Adrenal gland (tissue), 12 donors: ENCODE measurements around the gene CAB39L. TPM values are rescaled to one million over a fixed set of nuclear protein-coding genes. Genes with fewer than 3 reads are reported as not detected.

Experiments
- DNase-seq, 7 donors: peaks; one replicate each; pipeline ENCODE4 v3.0.0-alpha.2; 2019 to 2020
- H3K27ac ChIP-seq, 5 donors: fragments of 200-600 bp; sonication (generic) in 4 of 5; 1 replicate in 3 of 5; 2 replicates in 2 of 5; pipeline versions ENCODE4 v1.5.1 to v1.8.0; 2016 to 2020; ENCODE audit warnings: mild to moderate bottlenecking in 1 of 5
- H3K27me3 ChIP-seq: fragments of 200-600 bp; 2 replicates; pipeline ENCODE4 v1.8.0; 2021
- H3K36me3 ChIP-seq, 2 donors: fragments of 200-600 bp; replicated peaks in 1 of 2; 1 replicate in 1 of 2; 2 replicates in 1 of 2; pipeline versions ENCODE4 v1.5.1 to v1.8.0; 2018 to 2022
- H3K4me1 ChIP-seq, 2 donors: fragments of 200-600 bp; replicated peaks in 1 of 2; 1 replicate in 1 of 2; 2 replicates in 1 of 2; pipeline versions ENCODE4 v1.5.1 to v1.8.0; 2018 to 2021
- H3K4me3 ChIP-seq, 4 donors: fragments of 200-600 bp; sonication (generic) in 3 of 4; one replicate each; pipeline ENCODE4 v1.5.1; 2016 to 2018
- H3K9me3 ChIP-seq, 3 donors: fragments of 200-600 bp; sonication (generic) in 1 of 3; replicated peaks in 1 of 3; 1 replicate in 2 of 3; 2 replicates in 1 of 3; pipeline versions ENCODE4 v1.5.1 to v1.8.0; 2016 to 2021
- POLR2A ChIP-seq, 2 donors: fragments of 450-650 bp; IDR thresholded peaks; one replicate each; pipeline ENCODE4 v1.6.1; 2017; ENCODE audit warnings: antibody characterized with exemption in 2 of 2, mild to moderate bottlenecking in 2 of 2, moderate library complexity in 1 of 2
- WGBS, 4 donors: extraction: QIAGEN DNeasy Blood & Tissue Kit in 2 of 4; methylation state at CpG; one replicate each; pipeline versions ENCODE4 v1.1.5 to v1.1.7; 2013 to 2017; 5-methylcytosine and 5-hydroxymethylcytosine counted together
- intact Hi-C, 2 donors: fragments of 100-400 bp; cut with DNase I; formaldehyde crosslinking; loops; one replicate each; pipeline versions ENCODE4 v1.14.1 to v1.15.0; 2022 to 2023
- polyA plus RNA-seq, 3 donors: library from polyadenylated mRNA; stranded (reverse); fragments of 200-250 nt in 2 of 3; fragments of 350-450 nt in 1 of 3; fragmentation: Illumina TruSeq in 1 of 3; extraction: RNeasy Lipid Tissue Mini Kit (QIAGEN cat#74804) in 1 of 3; gene quantifications; one replicate each; pipeline ENCODE4 v1.2.3, GENCODE V29; 2013 to 2014
- total RNA-seq, 9 donors: library from RNA; depleted of rRNA in 4 of 9; stranded (reverse); fragments of >200 nt in 4 of 9; fragments of 120-200 nt in 1 of 9; fragmentation: NEBNext Ultra II Directional in 1 of 9; extraction: Animal tissue kit (Norgen Biotek cat#: 25700) in 1 of 9; gene quantifications; one replicate each; pipeline versions ENCODE4 v1.1.0 to v1.2.4, GENCODE V29; 2013 to 2023
- TF ChIP-seq, protein P1 (sequence below), 6 experiments: fragments of 450-650 bp in 4 of 6; fragments of 200-600 bp in 2 of 6; sonication (generic) in 1 of 6; IDR thresholded peaks; 1 replicate in 5 of 6; 2 replicates in 1 of 6; pipeline versions ENCODE4 v1.5.1 to v1.8.0; 2016 to 2021; ENCODE audit warnings: antibody characterized with exemption in 6 of 6, mild to moderate bottlenecking in 2 of 6, moderate library complexity in 1 of 6
- donor health status: healthy with polysubstance abuse.
- donor health status: Bipolar disorder and iron deficiency.
- donor health status: DM: yes; HTN: yes; CAD: no.
- donor health status: DM: no; HTN: no; CAD: no.
- donor health status: DM: no; HTN: no; CAD: no.
- donor health status: DM: yes; HTN: yes; CAD: no.

The CAB39L gene
- total and polyA plus RNA-seq, 12 donors, result 17.8 to 115 (median 47.8) TPM

DNA sequence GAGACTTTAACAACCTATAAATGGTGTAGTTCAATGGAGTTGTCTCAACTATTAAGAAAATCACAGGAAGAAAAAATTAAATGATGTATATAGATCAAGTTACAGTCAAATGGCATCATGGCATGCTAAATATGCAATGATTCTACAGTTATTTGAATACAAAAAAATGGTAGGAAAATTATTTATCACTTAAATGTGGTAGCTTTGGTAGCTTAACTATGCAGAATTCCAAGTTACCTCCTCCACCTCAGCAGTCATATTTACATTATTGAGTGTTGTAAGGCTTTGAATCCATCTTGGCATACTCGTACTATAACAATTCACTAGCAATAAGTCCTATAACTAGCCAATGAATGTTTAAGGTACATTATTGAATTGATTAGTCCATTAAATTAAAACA lies 36.8 kb downstream of the CAB39L start:
- Histone ChIP-seq H3K27me3 (no peaks in the 10 kb centered on the region), H3K9me3 (peaks cover 0 to 8% (median 6%) of the 10 kb centered on the region in 3 donors), H3K36me3 (no peaks in the 10 kb centered on the region), H3K4me3 (no peak overlapping the region), H3K27ac (no peak overlapping the region), H3K4me1 (no peaks in the 10 kb centered on the region)
- intact Hi-C loops, result no loop called here
- TF ChIP-seq, protein P1, sequence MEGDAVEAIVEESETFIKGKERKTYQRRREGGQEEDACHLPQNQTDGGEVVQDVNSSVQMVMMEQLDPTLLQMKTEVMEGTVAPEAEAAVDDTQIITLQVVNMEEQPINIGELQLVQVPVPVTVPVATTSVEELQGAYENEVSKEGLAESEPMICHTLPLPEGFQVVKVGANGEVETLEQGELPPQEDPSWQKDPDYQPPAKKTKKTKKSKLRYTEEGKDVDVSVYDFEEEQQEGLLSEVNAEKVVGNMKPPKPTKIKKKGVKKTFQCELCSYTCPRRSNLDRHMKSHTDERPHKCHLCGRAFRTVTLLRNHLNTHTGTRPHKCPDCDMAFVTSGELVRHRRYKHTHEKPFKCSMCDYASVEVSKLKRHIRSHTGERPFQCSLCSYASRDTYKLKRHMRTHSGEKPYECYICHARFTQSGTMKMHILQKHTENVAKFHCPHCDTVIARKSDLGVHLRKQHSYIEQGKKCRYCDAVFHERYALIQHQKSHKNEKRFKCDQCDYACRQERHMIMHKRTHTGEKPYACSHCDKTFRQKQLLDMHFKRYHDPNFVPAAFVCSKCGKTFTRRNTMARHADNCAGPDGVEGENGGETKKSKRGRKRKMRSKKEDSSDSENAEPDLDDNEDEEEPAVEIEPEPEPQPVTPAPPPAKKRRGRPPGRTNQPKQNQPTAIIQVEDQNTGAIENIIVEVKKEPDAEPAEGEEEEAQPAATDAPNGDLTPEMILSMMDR (IDR thresholded peaks at IDR 0.05), result no peak
- TF ChIP-seq POLR2A (IDR thresholded peaks at IDR 0.05), result no peak
- DNase-seq, result no peak
- 92 to 98% (median 96%) methylated on average over 1 of the region's 1 CpG for WGBS, 4 donors

DNA sequence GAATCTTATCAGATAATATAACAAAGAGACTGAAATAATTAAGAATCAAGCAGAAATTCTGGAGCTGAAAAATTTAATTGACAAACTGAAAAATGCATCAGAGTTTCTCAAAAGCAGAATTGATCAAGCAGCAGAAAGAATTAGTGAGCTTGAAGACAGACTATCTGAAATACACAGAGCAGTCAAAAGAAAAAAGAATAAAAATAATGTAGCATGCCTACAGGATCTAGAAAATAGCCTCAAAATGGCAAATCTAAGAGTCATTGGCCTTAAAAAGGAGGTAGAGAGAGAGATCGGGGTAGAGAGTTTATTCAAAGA lies 39.2 kb downstream of the CAB39L start:
- Histone ChIP-seq H3K36me3 (no peaks in the 10 kb centered on the region), H3K27ac (no peak overlapping the region), H3K4me3 (no peak overlapping the region), H3K4me1 (peaks cover 0 to 7% of the 10 kb centered on the region in 2 donors), H3K27me3 (no peaks in the 10 kb centered on the region), H3K9me3 (peaks cover 0 to 8% (median 6%) of the 10 kb centered on the region in 3 donors)
- DNase-seq, result no peak
- 72 to 100% (median 78%) methylated on average over 1 of the region's 1 CpG; no CpG with 5 or more reads in 1 of the 4 donors for WGBS, 4 donors
- no peak for TF ChIP-seq POLR2A (IDR thresholded peaks at IDR 0.05)
- TF ChIP-seq, protein P1 (IDR thresholded peaks at IDR 0.05), result no peak
- intact Hi-C loops, result no loop called here

DNA sequence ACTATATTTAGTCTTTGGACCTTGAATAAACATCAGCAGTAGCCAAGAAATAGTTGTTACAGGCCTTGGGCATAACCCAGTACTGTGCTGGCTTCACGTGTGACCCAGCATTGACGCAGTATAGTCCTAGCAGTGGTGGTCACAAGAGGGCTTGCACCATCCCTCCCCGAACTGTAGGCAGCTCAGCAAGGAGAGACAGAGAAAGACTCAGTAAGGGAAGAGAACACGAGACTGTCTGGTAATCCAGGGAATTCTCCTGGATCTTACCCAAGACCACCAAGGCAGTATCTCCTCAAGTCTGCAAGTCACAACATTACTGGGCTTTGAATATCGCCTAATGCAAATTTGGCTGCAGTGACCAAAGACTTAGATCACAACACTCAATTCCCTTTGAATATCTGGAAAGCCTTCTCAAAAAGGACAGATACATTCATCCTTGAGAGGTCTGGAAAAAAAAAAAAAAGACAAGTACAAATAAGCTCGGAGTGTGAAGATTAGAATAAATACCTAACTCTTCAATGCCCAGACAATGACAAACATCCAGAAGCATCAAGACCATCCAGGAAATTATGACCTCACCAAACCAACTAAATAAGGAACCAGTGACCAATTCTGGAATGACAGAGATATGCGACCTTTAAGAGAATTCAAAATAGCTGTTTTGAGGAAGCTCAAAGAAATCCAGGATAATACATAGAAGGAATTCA lies 39.7 kb downstream of the CAB39L start:
- H3K4me1 ChIP-seq, result peaks cover 0 to 7% of the 10 kb centered on the region in 2 donors
- no peaks in the 10 kb centered on the region for H3K27me3 ChIP-seq
- TF ChIP-seq, protein P1 (IDR thresholded peaks at IDR 0.05), result no peak
- TF ChIP-seq POLR2A (IDR thresholded peaks at IDR 0.05), result no peak
- intact Hi-C loops, result no loop called here
- no peak for DNase-seq
- H3K27ac ChIP-seq, result no peak overlapping the region
- H3K9me3 ChIP-seq, result peaks cover 0 to 8% (median 6%) of the 10 kb centered on the region in 3 donors
- H3K4me3 ChIP-seq, result no peak overlapping the region
- no peaks in the 10 kb centered on the region for H3K36me3 ChIP-seq
- 80 to 92% (median 91%) methylated on average over 6 to 7 of the region's 7 CpGs for WGBS, 4 donors

DNA sequence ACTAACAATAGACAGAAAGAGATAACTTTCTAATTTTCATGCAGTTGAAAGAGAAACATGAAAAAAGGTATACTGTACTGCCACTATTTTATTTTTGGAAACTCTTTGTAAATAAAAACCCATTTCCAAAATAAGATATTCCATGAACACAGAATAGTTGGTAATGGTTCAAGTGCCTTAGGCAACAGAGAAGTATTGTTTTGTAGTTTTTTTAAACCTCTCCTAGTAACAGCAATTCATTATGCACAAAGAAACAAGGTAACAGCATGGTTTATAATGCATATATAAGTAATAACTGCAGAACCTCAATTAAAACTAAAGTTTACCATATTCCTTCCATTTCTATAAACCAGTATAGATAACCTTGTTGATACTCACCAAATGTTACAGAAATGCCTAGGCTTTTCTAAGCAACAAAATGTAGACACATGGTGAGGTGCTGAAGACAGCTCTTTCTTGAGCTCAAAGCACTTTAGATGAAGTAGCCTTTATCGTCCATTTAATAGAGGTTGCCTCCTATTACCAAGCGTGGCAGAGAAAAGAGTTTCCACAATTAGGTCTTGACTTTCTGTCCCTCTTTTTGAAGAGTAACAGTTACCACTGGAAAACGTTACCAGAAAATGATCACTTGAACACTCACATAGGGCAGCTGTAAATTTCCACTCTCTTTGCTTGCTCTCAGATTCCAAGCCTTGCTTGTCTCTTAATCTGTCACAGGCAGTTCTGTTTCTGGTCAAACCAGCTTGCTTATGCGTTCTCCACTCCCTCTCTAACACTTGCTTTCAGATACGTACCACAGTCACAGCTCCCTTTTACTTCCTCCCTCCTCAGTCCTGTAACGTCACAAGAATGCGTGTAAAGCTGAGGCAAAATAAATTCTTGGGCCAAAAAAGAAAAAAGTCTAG lies 42.9 kb downstream of the CAB39L start:
- TF ChIP-seq, protein P1 (IDR thresholded peaks at IDR 0.05), result no peak
- TF ChIP-seq POLR2A (IDR thresholded peaks at IDR 0.05), result peak in 1 of 2 donors; percentile 80
- intact Hi-C loops, result no loop called here
- H3K9me3 ChIP-seq, result peaks cover 0 to 8% (median 6%) of the 10 kb centered on the region in 3 donors
- peak in 6 of 7 donors; percentile 33 to 73 (median 48) for DNase-seq
- peak overlapping the region; percentile 19 to 87 (median 81) for H3K27ac ChIP-seq
- peaks cover 7% of the 10 kb centered on the region in 2 donors for H3K4me1 ChIP-seq
- no peaks in the 10 kb centered on the region for H3K36me3 ChIP-seq
- H3K27me3 ChIP-seq, result no peaks in the 10 kb centered on the region
- H3K4me3 ChIP-seq, result peak overlapping the region; percentile 5 to 50 (median 34)
- WGBS, 4 donors, result 7 to 10% (median 8%) methylated on average over 7 of the region's 7 CpGs
